Kidney tubule cell (primary cell): ENCODE measurements around the gene PODXL2.
"Not testable (repeated sequence)": the region's sequence is repeated elsewhere in the genome, so short reads cannot be mapped to it uniquely, and the experiment has no call there.

ENCODE experiments used
- DNase-seq: peaks from one replicate; pipeline ENCODE4 v3.0.0-alpha.2; 2018; ENCODE audit warnings: low spot score

Gene PODXL2

DNA sequence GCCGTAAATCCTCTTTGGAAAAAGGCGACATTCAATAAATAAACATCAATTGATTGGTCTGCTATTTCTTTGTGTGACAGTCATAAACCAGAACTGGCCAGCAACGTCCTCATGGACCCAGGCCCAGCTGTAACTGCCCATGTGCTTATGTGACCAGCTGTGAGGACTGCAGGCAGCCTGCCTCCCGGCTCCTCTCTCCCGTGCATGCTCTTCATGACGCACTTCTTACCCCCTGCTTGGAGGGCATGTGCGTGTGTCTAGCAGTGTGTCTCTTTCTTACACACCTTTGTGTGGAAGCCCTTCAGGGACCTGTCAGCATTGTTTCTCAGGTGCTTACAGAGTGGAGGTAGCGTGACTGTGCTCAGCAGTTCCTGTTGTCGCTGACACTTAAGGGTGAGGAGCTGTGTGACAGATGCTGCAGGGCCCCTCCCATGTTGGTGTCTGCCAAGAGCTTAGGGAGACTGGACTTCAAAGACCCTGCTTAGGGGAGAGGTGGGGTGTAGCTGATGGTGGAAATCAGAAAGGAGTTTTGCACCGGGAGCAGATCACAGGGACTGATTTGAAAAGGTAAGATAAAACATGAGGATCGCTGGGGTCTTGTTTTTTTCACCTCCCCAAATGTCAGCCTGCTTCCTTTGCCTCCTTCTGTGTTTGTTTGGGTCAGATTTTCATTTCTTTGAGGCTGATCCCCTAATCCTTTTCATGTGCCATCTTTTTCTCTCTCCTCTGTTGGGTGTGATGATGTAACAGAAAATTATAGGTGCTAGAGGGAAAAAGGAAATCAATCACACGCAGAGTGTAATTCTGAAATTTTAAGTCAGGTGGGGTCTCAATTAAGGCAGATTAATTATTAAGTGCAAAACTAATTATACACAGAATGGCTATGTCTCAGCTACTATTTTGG lies 2.1 kb downstream of the PODXL2 start:
- no peak for DNase-seq

DNA sequence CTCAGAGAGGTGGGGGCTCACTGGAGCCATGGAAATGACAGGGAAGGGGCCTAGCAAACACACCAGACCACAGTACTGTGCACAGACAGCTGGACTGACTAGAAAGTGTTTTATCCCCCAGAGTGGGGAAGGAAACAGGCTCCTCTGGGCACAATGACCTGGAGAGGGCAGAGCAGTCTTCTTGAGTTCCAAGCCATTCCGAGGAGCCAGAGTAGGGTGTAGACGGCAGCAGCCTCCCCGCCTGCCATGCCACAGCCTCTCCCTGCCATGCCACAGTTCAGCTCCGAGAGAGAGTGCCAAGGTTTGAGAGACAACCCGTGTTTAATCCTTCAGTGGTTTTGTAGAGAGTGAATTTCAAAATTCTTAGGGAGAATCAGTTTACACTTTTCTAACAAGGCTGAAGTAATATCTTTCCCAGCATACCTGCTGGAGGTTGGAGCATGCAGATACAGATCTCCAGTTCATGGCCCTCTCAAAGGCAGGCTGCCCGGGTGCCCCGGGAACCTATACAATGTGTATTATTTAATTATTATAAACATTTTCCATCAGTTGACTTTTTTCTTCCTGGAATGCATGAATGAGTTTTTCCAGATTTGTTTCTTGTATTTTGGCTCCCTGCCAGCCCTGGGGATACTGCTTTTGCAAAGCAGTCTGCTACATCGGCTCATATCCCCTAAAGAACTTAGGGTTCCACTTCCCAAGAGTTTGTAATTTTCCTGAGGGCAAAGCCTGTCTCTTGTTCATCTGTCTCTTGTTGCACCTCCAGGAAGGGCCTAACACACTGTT lies 3.2 kb downstream of the PODXL2 start:
- DNase-seq = no peak

GRCh38 chr3:127634653-127635052 lies 5.7 kb downstream of the PODXL2 start:
- no peak for DNase-seq

- peak; percentile 69 for DNase-seq
These were observed 8.6 kb downstream of the PODXL2 start for GRCh38 chr3:127637546-127637945.

DNA sequence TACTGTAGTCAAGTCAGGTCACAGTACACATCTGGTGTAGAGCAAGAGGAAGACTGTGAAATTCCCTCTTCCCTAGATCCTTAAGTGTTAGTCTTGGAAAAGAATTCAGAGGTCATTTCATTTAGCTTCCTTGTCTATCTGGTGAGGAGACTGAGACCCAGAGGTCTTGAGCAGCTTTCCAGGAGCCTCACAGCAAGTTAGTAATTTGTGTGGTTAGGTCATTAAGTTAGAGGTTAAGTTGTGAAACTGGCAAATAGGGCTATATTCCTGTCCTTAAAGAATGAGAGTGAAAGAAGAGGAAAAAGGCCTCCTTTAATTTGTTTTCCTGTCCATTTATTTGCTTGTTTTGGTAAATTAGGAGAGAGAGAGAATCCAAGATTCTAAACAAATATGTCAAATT lies 9.0 kb downstream of the PODXL2 start:
- peak; percentile 27 for DNase-seq

GRCh38 chr3:127639173-127640041 lies 10.4 kb downstream of the PODXL2 start:
- peak; percentile 68 for DNase-seq

- DNase-seq = no peak
These were observed 11.0 kb downstream of the PODXL2 start for GRCh38 chr3:127640042-127640355.

- no peak for DNase-seq
These were observed 15.8 kb downstream of the PODXL2 start for GRCh38 chr3:127644641-127645370.

- no peak for DNase-seq
These were observed 16.5 kb downstream of the PODXL2 start for GRCh38 chr3:127645371-127646015.

DNA sequence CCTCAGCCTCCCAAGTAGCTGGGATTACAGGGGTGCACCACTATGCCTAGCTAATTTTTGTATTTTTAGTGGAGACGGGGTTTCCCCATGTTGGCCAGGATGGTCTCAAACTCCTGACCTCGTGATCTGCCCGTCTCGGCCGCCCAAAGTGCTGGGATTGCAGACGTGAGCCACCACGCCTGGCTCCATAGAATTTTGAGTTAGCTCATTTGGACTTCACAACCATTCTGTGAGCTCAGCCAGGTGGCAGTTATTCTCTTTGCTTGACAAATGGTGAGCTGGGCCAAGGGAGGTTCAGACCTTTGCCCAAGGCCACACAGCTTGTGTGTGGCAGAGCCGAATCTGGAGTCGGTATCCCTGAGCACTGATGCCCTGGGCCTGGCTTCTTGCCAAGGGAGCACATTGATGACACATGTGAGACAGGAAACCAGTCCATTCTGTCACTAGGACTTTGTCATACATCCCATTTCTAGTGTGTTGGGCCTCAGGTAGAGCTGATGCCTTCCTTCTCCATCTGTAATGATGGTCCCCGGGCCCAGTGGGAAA lies 17.6 kb downstream of the PODXL2 start:
- peak; percentile 61 for DNase-seq

DNA sequence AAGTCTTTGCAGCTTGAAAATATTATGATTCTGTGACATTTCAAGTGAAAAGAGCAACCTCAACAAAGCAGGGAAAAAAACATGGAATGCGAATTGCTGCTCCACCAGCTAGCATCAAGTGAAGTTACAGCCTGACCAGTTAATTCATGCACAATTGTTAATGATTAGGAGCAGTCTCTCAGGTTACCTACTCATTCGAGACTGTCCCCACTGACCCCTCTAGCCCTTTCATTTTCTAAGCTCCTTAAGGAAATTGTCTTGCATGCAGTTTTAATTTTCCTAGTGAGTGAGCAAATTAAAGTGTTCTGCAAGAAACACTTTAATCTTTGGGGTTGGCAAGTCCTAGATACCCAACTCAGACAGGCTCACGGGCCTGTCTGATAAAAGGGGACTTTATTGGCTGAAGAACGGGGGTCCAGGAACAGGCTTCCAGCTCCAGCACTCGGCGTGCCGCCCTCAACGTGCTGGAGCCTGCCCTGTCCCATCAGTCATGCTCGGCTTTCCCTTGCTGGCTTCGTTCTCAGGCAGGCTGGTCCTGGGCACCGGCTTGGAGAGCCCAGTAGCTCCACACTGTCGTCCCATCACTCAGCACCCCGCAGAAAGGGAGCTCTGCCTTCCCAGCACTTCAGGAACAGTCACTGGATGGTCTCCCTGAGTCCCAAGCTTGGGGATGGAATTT lies 18.3 kb downstream of the PODXL2 start:
- DNase-seq = peak; percentile 45

DNA sequence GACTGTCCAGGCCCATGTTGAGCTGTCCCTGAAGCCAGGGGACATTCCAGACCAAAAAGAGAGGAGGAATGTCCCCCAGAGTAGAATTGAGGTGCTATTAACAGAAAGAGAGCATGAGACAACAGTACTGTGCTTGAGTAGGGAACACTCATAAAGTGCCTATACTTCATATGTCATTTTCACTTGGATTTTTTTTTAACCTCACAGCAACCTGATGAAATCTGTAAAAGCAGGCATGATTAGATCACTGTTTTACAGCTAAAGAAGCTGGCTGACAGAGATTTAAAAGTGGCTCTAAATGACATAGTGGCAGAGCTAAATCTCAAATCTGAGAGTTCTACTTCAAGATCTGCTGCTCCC lies 18.8 kb downstream of the PODXL2 start:
- DNase-seq = no peak

- no peak for DNase-seq
These were observed 21.3 kb downstream of the PODXL2 start for GRCh38 chr3:127650236-127650635.

DNA sequence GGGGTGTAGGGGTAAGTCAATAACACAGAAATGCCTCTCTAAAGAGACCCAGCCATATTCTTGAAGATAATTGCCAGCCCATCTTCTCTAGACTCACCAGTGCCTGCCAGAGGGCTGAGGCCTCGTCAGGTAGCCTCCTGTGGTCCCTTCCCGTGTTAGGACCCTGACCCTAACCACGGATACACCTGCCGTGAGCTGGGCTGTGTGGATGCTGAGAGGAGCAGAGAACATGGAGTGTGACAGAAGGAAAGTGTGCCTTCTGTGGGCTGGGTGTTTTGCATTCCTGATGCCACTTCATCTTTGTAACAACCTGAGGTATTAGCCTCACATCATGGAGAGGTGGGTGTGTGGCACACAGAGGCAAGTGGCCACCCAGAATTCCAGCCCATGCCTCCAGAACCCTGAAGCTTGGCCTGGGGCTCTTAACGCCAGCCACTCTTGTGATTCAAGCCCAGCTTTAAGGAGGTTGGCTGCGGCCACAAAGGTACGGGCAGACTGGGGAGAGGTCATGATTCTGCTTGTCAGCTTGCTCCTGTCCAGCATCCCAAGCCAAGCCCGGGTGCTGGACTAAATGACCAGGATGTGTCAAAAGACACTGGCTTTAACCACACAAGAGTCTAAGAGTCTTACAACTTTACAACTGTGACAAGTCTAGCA lies 22.7 kb downstream of the PODXL2 start:
- DNase-seq = no peak

DNA sequence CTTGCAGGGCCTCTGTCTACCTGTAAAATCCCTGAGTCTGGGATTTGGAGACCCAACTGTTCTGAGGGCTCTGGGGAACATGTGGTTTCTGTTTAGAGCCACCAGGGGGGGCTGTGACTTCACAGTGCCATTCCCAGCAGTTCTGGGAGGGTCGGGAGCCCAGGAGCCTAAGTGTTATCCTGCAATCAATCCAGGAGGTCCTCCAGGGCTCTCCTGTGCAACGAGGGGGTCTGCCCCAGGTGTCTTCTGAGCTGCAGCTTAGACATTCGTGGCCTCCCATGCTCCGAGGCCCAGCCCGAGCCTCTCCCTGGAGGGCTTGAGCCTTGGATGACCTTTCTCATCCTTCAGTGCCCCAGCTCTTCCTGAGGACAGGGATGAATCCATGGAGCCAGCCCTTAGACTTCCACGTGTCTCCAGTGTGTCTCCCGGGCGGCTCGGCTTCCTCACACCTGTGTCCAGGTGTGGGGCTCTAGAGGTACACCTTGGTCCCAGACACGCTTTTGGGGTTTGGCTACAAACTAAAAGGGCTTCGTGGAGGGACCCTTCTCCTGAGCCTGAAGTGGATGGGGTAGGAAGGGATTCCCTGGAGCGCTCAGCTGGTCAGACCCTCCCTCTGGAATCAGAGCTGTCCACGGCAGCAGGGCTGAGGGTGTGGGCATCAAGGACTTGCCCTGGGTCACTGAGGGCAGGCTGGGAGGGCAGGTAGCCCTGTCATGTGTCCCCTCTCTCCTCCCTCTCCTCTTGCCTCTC lies 23.4 kb downstream of the PODXL2 start:
- peak; percentile 64 for DNase-seq

DNA sequence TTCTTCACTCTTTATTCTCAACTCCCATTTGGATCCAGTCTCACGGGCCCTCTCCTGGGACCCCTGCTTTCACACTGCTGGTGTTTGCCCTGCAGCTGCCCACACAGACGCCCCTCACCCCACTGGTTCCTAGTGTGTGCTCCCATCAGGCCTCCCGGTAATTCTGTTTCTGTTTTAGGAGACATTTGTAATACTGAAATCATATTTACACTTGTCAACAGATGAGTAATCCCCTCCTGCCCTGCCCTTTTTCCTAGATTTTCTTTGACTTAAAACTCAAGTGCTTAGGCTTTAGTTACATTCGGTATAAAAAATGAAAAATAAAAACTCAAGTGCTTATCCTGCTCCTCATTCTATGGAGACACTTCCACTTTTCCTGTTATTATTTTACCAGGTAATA lies 25.4 kb downstream of the PODXL2 start:
- DNase-seq = no peak

DNA sequence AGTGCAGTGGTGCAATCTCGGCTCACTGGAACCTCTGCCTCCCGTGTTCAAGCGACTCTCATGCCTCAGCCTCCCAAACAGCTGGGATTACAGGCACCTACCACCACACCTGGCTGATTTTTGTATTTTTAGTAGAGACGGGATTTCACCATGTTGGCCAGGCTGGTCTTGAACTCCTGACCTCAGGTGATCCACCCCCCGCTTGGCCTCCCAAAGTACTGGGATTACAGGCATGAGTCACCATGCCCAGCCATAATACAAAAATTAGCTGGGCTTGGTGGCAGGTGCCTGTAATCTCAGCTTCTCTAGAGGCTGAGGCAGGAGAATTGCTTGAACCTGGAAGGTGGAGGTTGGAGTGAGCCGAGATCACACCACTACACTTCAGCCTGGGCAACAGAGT lies 26.0 kb downstream of the PODXL2 start:
- not testable (repeated sequence) for DNase-seq

GRCh38 chr3:127655641-127656040 lies 26.7 kb downstream of the PODXL2 start:
- DNase-seq = peak; percentile 14

- DNase-seq = no peak
These were observed 27.9 kb downstream of the PODXL2 start for GRCh38 chr3:127656906-127657305.
